ENCODE data around the gene TMEM52. TPM values are rescaled to one million over a fixed set of nuclear protein-coding genes. Genes with fewer than 3 reads are reported as not detected.

Gene TMEM52
- total RNA-seq, 3 donors from 2014 or later (not counting 1 experiment from before 2014, with no cell fraction given): 0.41 TPM; not detected in 2

DNA sequence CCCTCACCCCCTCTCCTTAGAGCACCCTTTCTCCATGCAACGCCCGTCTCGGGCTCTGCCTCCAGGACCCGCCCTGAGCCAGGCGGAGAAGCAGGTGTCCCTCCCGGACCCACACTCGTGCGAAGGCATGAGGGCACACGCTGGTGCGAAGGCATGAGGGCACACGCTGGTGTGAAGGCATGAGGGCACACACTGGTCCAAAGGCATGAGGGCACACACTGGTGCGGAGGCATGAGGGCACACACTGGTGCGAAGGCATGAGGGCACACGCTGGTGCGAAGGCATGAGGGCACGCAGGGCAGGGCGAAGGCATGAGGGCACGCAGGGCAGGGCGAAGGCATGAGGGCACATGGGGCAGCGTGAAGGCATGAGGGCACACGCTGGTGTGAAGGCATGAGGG lies 5.8 kb upstream of the TMEM52 start:
- intact Hi-C loops (cut with micrococcal nuclease): no loop called here
- Mint-ChIP-seq H3K27ac (no peak overlapping the region), H3K4me3 (no peak overlapping the region)

DNA sequence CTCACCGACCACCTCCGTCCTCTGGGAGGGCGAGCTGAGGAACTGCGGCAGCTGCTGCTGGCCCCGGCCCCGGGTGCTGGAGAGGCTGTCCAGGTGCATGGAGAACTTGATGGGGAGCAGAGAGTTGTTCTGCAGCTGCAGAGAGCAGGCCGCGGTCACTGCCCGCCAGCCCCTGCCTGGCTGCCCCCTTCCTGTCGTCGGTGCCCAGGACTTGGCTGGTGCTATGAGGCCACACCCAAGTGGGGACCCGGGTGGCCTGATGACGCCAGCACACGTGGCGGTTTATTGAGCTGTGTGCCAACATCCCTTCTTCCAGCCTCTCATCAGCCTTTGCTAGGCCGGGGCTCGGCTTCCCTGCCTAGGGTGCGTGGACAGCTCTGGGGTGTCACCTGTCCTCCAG lies 5.3 kb upstream of the TMEM52 start:
- H3K9me3 Mint-ChIP-seq: no peaks in the 10 kb centered on the region
- ATAC-seq: no peak
- H3K36me3 Mint-ChIP-seq: no peaks in the 10 kb centered on the region
- intact Hi-C loops (cut with micrococcal nuclease): no loop called here
- no peak overlapping the region for H3K27ac Mint-ChIP-seq
- Histone ChIP-seq H3K4me3 (ENCODE audit: low read length) (no peak overlapping the region), H3K9me3 (ENCODE audit: control insufficient read depth, insufficient read depth, low read length) (no peaks in the 10 kb centered on the region), H3K27ac (ENCODE audit: low read length) (no peak overlapping the region), H3K4me1 (ENCODE audit: control insufficient read depth, insufficient read depth, low read length) (peaks cover 7% of the 10 kb centered on the region), H3K27me3 (ENCODE audit: control insufficient read depth, insufficient read depth, low read length) (no peaks in the 10 kb centered on the region), H3K36me3 (ENCODE audit: control insufficient read depth, insufficient read depth, low read length) (no peaks in the 10 kb centered on the region)
- H3K4me1 Mint-ChIP-seq: peaks cover 0 to 4% of the 10 kb centered on the region in 2 donors
- H3K4me3 Mint-ChIP-seq: no peak overlapping the region
- no peaks in the 10 kb centered on the region for H3K27me3 Mint-ChIP-seq (ENCODE audit: low read depth in 2 of 2)
- TF ChIP-seq, protein P1, sequence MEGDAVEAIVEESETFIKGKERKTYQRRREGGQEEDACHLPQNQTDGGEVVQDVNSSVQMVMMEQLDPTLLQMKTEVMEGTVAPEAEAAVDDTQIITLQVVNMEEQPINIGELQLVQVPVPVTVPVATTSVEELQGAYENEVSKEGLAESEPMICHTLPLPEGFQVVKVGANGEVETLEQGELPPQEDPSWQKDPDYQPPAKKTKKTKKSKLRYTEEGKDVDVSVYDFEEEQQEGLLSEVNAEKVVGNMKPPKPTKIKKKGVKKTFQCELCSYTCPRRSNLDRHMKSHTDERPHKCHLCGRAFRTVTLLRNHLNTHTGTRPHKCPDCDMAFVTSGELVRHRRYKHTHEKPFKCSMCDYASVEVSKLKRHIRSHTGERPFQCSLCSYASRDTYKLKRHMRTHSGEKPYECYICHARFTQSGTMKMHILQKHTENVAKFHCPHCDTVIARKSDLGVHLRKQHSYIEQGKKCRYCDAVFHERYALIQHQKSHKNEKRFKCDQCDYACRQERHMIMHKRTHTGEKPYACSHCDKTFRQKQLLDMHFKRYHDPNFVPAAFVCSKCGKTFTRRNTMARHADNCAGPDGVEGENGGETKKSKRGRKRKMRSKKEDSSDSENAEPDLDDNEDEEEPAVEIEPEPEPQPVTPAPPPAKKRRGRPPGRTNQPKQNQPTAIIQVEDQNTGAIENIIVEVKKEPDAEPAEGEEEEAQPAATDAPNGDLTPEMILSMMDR (IDR thresholded peaks at IDR 0.05): no peak
- 53% methylated on average over 16 of the region's 18 CpGs for WGBS (ENCODE audit: insufficient coverage)
- DNase-seq: no peak

More for the DNA sequence above, 5.8 kb upstream of the TMEM52 start:
- no peak overlapping the region for H3K27ac ChIP-seq (ENCODE audit: low read length)
- no peak overlapping the region for H3K4me3 ChIP-seq (ENCODE audit: low read length)
- no peaks in the 10 kb centered on the region for H3K36me3 ChIP-seq (ENCODE audit: control insufficient read depth, insufficient read depth, low read length)
- no peaks in the 10 kb centered on the region for H3K4me1 Mint-ChIP-seq
- TF ChIP-seq, protein P1 (IDR thresholded peaks at IDR 0.05): no peak
- H3K27me3 Mint-ChIP-seq (ENCODE audit: low read depth in 2 of 2): no peaks in the 10 kb centered on the region
- no peaks in the 10 kb centered on the region for H3K9me3 ChIP-seq (ENCODE audit: control insufficient read depth, insufficient read depth, low read length)
- H3K4me1 ChIP-seq (ENCODE audit: control insufficient read depth, insufficient read depth, low read length): peaks cover 2% of the 10 kb centered on the region
- ATAC-seq: no peak
- DNase-seq: no peak
- 92% methylated on average over 21 of the region's 21 CpGs for WGBS (ENCODE audit: insufficient coverage)
- H3K36me3 Mint-ChIP-seq: no peaks in the 10 kb centered on the region
- no peaks in the 10 kb centered on the region for H3K27me3 ChIP-seq (ENCODE audit: control insufficient read depth, insufficient read depth, low read length)
- H3K9me3 Mint-ChIP-seq: no peaks in the 10 kb centered on the region

DNA sequence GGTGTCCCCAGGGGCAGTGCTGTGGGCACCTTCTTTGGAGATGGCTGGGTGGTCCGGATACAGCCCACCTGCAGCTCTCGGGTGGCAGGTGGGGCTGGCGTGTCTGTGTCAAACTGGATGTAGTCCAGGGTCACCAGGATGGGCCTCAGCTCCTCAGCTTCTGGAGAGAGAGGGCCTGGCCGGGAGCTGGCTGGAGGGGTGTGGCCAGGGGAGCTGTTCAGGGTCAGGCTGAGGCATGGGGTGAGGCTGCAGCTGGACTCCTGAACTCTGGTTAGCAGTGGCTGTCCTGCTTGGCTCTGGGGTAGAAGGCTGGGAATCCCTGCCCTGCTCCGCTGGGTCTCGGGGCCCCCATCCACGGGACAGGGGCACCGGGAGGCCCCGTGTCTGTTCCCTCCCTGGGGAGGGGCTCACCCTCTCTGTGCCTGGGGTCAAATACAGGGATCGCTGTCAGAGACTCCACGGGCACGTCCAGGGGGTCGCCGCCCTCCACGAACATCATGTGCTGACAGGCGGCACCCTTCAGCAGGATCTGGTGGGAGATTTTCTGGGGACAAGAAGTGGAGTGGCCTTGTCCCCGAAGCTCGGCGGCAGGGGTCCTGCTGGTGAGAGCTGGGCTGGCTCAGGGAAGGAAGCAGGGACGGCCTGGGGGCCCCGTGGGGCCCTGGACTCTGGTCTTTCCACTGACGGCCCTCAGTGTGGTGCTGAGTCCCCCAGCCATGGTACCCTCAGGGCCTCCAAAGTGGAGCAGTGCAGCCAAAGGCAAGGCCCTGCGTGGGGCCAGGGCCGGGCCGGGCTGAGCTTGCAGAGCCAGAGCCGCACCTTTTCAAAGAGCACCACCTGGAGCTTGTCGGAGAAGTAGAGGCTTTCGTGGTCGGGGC lies 4.1 kb upstream of the TMEM52 start:
- 81% methylated on average over 29 of the region's 29 CpGs for whole genome bisulfite sequencing (ENCODE audit: insufficient coverage)
- Mint-ChIP-seq H3K9me3 (no peaks in the 10 kb centered on the region), H3K27me3 (ENCODE audit: low read depth in 2 of 2) (no peaks in the 10 kb centered on the region), H3K27ac (no peak overlapping the region), H3K36me3 (no peaks in the 10 kb centered on the region), H3K4me1 (peaks cover 0 to 7% of the 10 kb centered on the region in 2 donors), H3K4me3 (no peak overlapping the region)
- Histone ChIP-seq H3K36me3 (ENCODE audit: control insufficient read depth, insufficient read depth, low read length) (no peaks in the 10 kb centered on the region), H3K27ac (ENCODE audit: low read length) (no peak overlapping the region), H3K4me3 (ENCODE audit: low read length) (no peak overlapping the region), H3K4me1 (ENCODE audit: control insufficient read depth, insufficient read depth, low read length) (peaks cover 18% of the 10 kb centered on the region), H3K9me3 (ENCODE audit: control insufficient read depth, insufficient read depth, low read length) (no peaks in the 10 kb centered on the region), H3K27me3 (ENCODE audit: control insufficient read depth, insufficient read depth, low read length) (no peaks in the 10 kb centered on the region)
- no peak for DNase-seq
- TF ChIP-seq, protein P1 (IDR thresholded peaks at IDR 0.05): no peak
- ATAC-seq: no peak
- intact Hi-C loops (cut with micrococcal nuclease): no loop called here

DNA sequence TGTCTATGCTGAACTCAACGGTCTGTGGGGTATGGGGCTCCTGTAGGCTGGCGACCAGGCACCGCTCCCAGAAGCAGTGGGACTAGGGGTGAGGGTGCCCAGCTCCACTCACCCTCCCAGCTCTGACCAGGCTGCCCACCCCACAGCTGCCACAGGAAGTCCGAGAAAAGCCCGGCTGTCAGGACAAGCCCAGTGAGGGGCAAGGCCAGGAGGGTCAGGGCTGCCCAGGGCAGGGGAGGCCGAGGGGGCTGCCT lies 3.5 kb upstream of the TMEM52 start:
- peaks cover 22% of the 10 kb centered on the region for H3K4me1 ChIP-seq (ENCODE audit: control insufficient read depth, insufficient read depth, low read length)
- TF ChIP-seq, protein P1 (IDR thresholded peaks at IDR 0.05): no peak
- no peak for ATAC-seq
- no peak overlapping the region for H3K4me3 Mint-ChIP-seq
- H3K27me3 ChIP-seq (ENCODE audit: control insufficient read depth, insufficient read depth, low read length): no peaks in the 10 kb centered on the region
- no peaks in the 10 kb centered on the region for H3K27me3 Mint-ChIP-seq (ENCODE audit: low read depth in 2 of 2)
- 91% methylated on average over 4 of the region's 6 CpGs for WGBS (ENCODE audit: insufficient coverage)
- no peaks in the 10 kb centered on the region for H3K36me3 ChIP-seq (ENCODE audit: control insufficient read depth, insufficient read depth, low read length)
- H3K27ac Mint-ChIP-seq: no peak overlapping the region
- no peak for DNase-seq
- H3K9me3 ChIP-seq (ENCODE audit: control insufficient read depth, insufficient read depth, low read length): no peaks in the 10 kb centered on the region
- H3K9me3 Mint-ChIP-seq: no peaks in the 10 kb centered on the region
- H3K36me3 Mint-ChIP-seq: no peaks in the 10 kb centered on the region
- no peak overlapping the region for H3K27ac ChIP-seq (ENCODE audit: low read length)
- intact Hi-C loops (cut with micrococcal nuclease): no loop called here
- peaks cover 0 to 7% of the 10 kb centered on the region in 2 donors for H3K4me1 Mint-ChIP-seq
- no peak overlapping the region for H3K4me3 ChIP-seq (ENCODE audit: low read length)

Data from natural killer cell (primary cell).